Neural progenitor cell (in vitro differentiated cells): ENCODE measurements around the gene SLC28A2. TPM values are rescaled to one million over a fixed set of nuclear protein-coding genes. Genes with fewer than 3 reads are reported as not detected.
"Not testable (repeated sequence)": the region's sequence is repeated elsewhere in the genome, so short reads cannot be mapped to it uniquely, and the experiment has no call there.

Experiments used
- DNase-seq: peaks from one replicate; pipeline ENCODE4 v3.0.0-alpha.2; 2016; ENCODE audit warnings: low spot score
- H2AFZ ChIP-seq: fragments of 200-600 bp; sonication (generic); replicated peaks from 2 replicates; pipeline ENCODE4 v1.6.1; 2016; ENCODE audit warnings: antibody characterized with exemption
- H3F3A ChIP-seq: fragments of 200-600 bp; sonication (generic); 2 replicates; pipeline ENCODE4 v1.6.1; 2016; ENCODE audit warnings: antibody characterized with exemption, low read depth
- H3K27ac ChIP-seq: fragments of 200-600 bp; sonication (generic); 2 replicates; pipeline ENCODE4 v1.5.1; 2016; ENCODE audit warnings: mild to moderate bottlenecking
- H3K27me3 ChIP-seq: fragments of 200-600 bp; sonication (generic); 2 replicates; pipeline ENCODE4 v1.6.1; 2016; ENCODE audit warnings: mild to moderate bottlenecking, moderate library complexity
- H3K36me3 ChIP-seq: fragments of 200-600 bp; sonication (generic); 2 replicates; pipeline ENCODE4 v1.5.1; 2016
- H3K4me1 ChIP-seq: fragments of 200-600 bp; sonication (generic); 2 replicates; pipeline ENCODE4 v1.6.1; 2016; ENCODE audit warnings: mixed run types
- H3K4me2 ChIP-seq: fragments of 200-600 bp; sonication (generic); 2 replicates; pipeline ENCODE4 v1.6.1; 2016
- H3K4me3 ChIP-seq: fragments of 200-600 bp; sonication (generic); 2 replicates; pipeline ENCODE4 v1.5.1; 2016
- H3K79me2 ChIP-seq: fragments of 200-600 bp; sonication (generic); 2 replicates; pipeline ENCODE4 v1.6.1; 2016; ENCODE audit warnings: low read depth
- H3K9ac ChIP-seq: fragments of 200-600 bp; sonication (generic); 2 replicates; pipeline ENCODE4 v1.6.1; 2016
- H3K9me3 ChIP-seq: fragments of 200-600 bp; sonication (generic); 2 replicates; pipeline ENCODE4 v1.5.1; 2016; ENCODE audit warnings: low read depth
- H4K20me1 ChIP-seq: fragments of 200-600 bp; sonication (generic); 2 replicates; pipeline ENCODE4 v1.6.1; 2016; ENCODE audit warnings: low read depth
- H3K27ac Mint-ChIP-seq: 3 replicates; pipeline ENCODE4 v1.8.0; 2021; ENCODE audit warnings: mixed read lengths
- H3K27me3 Mint-ChIP-seq: 2 replicates; pipeline ENCODE4 v1.8.0; 2022; ENCODE audit warnings: low read depth, mild to moderate bottlenecking, inconsistent platforms, moderate library complexity, mixed read lengths; ENCODE audit not compliant: insufficient read depth
- H3K36me3 Mint-ChIP-seq: 3 replicates; pipeline ENCODE4 v1.8.0; 2021; ENCODE audit warnings: mixed read lengths
- H3K4me1 Mint-ChIP-seq: 3 replicates; pipeline ENCODE4 v1.8.0; 2021; ENCODE audit warnings: mixed read lengths
- H3K4me3 Mint-ChIP-seq: 3 replicates; pipeline ENCODE4 v1.8.0; 2021; ENCODE audit warnings: mild to moderate bottlenecking, moderate library complexity, mixed read lengths
- H3K9me3 Mint-ChIP-seq: 3 replicates; pipeline ENCODE4 v1.8.0; 2020; ENCODE audit warnings: mixed read lengths
- EZH2 ChIP-seq: fragments of 200-600 bp; sonication (generic); IDR thresholded peaks from 2 replicates; pipeline ENCODE4 v1.6.1; 2017; ENCODE audit warnings: antibody characterized with exemption, mild to moderate bottlenecking, moderate library complexity
- EZH2phosphoT487 ChIP-seq: fragments of 200-600 bp; sonication (generic); IDR thresholded peaks from 2 replicates; pipeline ENCODE4 v1.6.1; 2017; ENCODE audit warnings: antibody characterized with exemption
- total RNA-seq: library from RNA; depleted of rRNA; stranded (reverse); fragments of >200 nt; gene quantifications from 2 replicates; pipeline ENCODE4 v1.2.3, GENCODE V29; 2015; ENCODE audit warnings: low replicate concordance
- TF ChIP-seq, protein P1 (sequence below): fragments of 200-600 bp; sonication (generic); IDR thresholded peaks from 2 replicates; pipeline ENCODE4 v1.5.1; 2017; ENCODE audit warnings: antibody characterized with exemption, mild to moderate bottlenecking

SLC28A2 gene
- total RNA-seq, 1 donor from 2014 or later, result not detected

GRCh38 chr15:45306105-45306504 lies 54.1 kb downstream of the SLC28A2 start:
- H3K4me3 ChIP-seq, result no peak overlapping the region
- Mint-ChIP-seq H3K27me3 (peaks cover 4% of the 10 kb centered on the region), H3K4me1 (peaks cover 4% of the 10 kb centered on the region), H3K9me3 (peaks cover 5% of the 10 kb centered on the region), H3K36me3 (no peaks in the 10 kb centered on the region), H3K4me3 (no peak overlapping the region), H3K27ac (no peak overlapping the region)
- no peak overlapping the region for H3K9ac ChIP-seq
- H4K20me1 ChIP-seq, result no peaks in the 10 kb centered on the region
- H3K4me1 ChIP-seq, result peaks cover 3% of the 10 kb centered on the region
- H3K27ac ChIP-seq, result no peak overlapping the region
- no peaks in the 10 kb centered on the region for H3F3A ChIP-seq
- H2AFZ ChIP-seq, result no peak overlapping the region
- H3K9me3 ChIP-seq, result peaks cover 11% of the 10 kb centered on the region
- no peaks in the 10 kb centered on the region for H3K36me3 ChIP-seq
- no peak overlapping the region for H3K4me2 ChIP-seq
- DNase-seq, result no peak
- TF ChIP-seq EZH2phosphoT487 (no peak), EZH2 (no peak)
- TF ChIP-seq, protein P1, sequence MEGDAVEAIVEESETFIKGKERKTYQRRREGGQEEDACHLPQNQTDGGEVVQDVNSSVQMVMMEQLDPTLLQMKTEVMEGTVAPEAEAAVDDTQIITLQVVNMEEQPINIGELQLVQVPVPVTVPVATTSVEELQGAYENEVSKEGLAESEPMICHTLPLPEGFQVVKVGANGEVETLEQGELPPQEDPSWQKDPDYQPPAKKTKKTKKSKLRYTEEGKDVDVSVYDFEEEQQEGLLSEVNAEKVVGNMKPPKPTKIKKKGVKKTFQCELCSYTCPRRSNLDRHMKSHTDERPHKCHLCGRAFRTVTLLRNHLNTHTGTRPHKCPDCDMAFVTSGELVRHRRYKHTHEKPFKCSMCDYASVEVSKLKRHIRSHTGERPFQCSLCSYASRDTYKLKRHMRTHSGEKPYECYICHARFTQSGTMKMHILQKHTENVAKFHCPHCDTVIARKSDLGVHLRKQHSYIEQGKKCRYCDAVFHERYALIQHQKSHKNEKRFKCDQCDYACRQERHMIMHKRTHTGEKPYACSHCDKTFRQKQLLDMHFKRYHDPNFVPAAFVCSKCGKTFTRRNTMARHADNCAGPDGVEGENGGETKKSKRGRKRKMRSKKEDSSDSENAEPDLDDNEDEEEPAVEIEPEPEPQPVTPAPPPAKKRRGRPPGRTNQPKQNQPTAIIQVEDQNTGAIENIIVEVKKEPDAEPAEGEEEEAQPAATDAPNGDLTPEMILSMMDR, result no peak
- H3K27me3 ChIP-seq, result peaks cover 17% of the 10 kb centered on the region
- H3K79me2 ChIP-seq, result no peaks in the 10 kb centered on the region

GRCh38 chr15:45307230-45307924 lies 55.3 kb downstream of the SLC28A2 start:
- no peak overlapping the region for H3K27ac ChIP-seq
- no peak overlapping the region for H3K27ac Mint-ChIP-seq
- DNase-seq, result peak; percentile 5

DNA sequence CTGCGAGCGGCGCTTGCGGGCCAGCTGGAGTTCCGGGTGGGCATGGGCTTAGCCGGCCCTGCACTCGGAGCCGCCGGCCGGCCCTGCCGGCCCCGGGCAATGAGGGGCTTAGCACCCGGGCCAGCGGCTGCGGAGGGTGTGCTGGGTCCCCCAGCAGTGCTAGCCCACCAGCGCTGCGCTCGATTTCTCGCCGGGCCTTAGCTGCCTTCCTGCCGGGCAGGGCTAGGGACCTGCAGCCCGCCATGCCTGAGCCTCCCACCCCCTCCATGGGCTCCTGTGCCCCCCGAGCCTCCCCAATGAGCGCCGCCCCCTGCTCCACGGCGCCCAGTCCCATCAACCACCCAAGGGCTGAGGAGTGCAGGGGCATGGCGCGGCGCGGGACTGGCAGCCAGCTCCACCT lies 62.1 kb downstream of the SLC28A2 start:
- not testable (repeated sequence) for H3K9me3 ChIP-seq, H2AFZ ChIP-seq, H3K4me1 Mint-ChIP-seq, H3K27me3 ChIP-seq, H3K27me3 Mint-ChIP-seq, H3K36me3 ChIP-seq, H3K4me3 Mint-ChIP-seq, H3K4me3 ChIP-seq, H3K79me2 ChIP-seq, H3K4me2 ChIP-seq, H3K36me3 Mint-ChIP-seq, H3K27ac ChIP-seq, H3K27ac Mint-ChIP-seq, H4K20me1 ChIP-seq, H3K4me1 ChIP-seq, H3K9me3 Mint-ChIP-seq, H3F3A ChIP-seq, H3K9ac ChIP-seq, DNase-seq

More at GRCh38 chr15:45307230-45307924, 55.3 kb downstream of the SLC28A2 start:
- TF ChIP-seq EZH2phosphoT487 (no peak), EZH2 (no peak)
- TF ChIP-seq, protein P1, result peak; percentile 22
- peaks cover 3% of the 10 kb centered on the region for H3K4me1 ChIP-seq
- no peaks in the 10 kb centered on the region for H3K79me2 ChIP-seq
- H3K27me3 ChIP-seq, result peaks cover 17% of the 10 kb centered on the region
- no peak overlapping the region for H2AFZ ChIP-seq
- Mint-ChIP-seq H3K36me3 (no peaks in the 10 kb centered on the region), H3K4me1 (peaks cover 4% of the 10 kb centered on the region), H3K27me3 (peaks cover 4% of the 10 kb centered on the region), H3K9me3 (peaks cover 5% of the 10 kb centered on the region), H3K4me3 (no peak overlapping the region)
- H3K4me2 ChIP-seq, result no peak overlapping the region
- no peak overlapping the region for H3K4me3 ChIP-seq
- H4K20me1 ChIP-seq, result no peaks in the 10 kb centered on the region
- no peaks in the 10 kb centered on the region for H3F3A ChIP-seq
- H3K9ac ChIP-seq, result no peak overlapping the region
- H3K36me3 ChIP-seq, result no peaks in the 10 kb centered on the region
- H3K9me3 ChIP-seq, result peaks cover 10% of the 10 kb centered on the region

DNA sequence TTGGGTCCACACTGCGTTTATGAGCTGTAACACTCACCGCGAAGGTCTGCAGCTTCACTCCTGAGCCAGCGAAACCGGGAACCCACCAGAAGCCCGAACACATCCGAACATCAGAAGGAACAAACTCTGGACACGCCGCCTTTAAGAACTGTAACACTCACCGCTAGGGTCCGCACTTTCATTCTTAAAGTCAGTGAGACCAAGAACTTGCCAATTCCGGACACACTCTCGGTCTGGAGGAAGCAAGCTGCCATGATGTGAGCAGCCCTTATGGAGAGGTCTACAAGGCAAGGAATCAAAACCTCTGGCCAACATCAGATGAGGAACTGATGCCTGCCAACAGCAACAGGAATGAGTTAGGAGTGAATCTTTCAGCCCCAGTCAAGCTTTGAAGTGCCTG lies 62.9 kb downstream of the SLC28A2 start:
- no peaks in the 10 kb centered on the region for H3K4me1 Mint-ChIP-seq
- no peaks in the 10 kb centered on the region for H3K27me3 Mint-ChIP-seq
- Histone ChIP-seq H3K27ac (no peak overlapping the region), H3K79me2 (no peaks in the 10 kb centered on the region), H3K36me3 (no peaks in the 10 kb centered on the region), H3K27me3 (no peaks in the 10 kb centered on the region), H3K9ac (no peak overlapping the region), H4K20me1 (no peaks in the 10 kb centered on the region), H3K4me2 (no peak overlapping the region), H3K4me1 (peaks cover 3% of the 10 kb centered on the region), H3F3A (no peaks in the 10 kb centered on the region), H3K4me3 (no peak overlapping the region), H2AFZ (peak overlapping the region; percentile 92), H3K9me3 (no peaks in the 10 kb centered on the region)
- DNase-seq, result peak; percentile 58
- no peaks in the 10 kb centered on the region for H3K36me3 Mint-ChIP-seq
- TF ChIP-seq, protein P1, result peak; percentile 42
- no peak for TF ChIP-seq EZH2
- H3K27ac Mint-ChIP-seq, result no peak overlapping the region
- H3K4me3 Mint-ChIP-seq, result no peak overlapping the region
- H3K9me3 Mint-ChIP-seq, result no peaks in the 10 kb centered on the region
